Liver (tissue), 3 donors: ENCODE results near the gene CLASP2.

ENCODE experiments used
- EGR1 ChIP-seq, 2 donors: IDR thresholded peaks; 2 replicates each; pipeline ENCODE4 v1.6.1; 2016 to 2018; ENCODE audit warnings: antibody characterized with exemption in 2 of 2, low read depth in 2 of 2
- GABPA ChIP-seq, 2 donors: IDR thresholded peaks in 1 of 2; conservative IDR thresholded peaks in 1 of 2; 2 replicates each; pipeline ENCODE4 v1.6.1; 2016; ENCODE audit warnings: antibody characterized with exemption in 2 of 2, mild to moderate bottlenecking in 1 of 2, moderate library complexity in 1 of 2
- REST ChIP-seq: IDR thresholded peaks from 2 replicates; pipeline ENCODE4 v1.6.1; 2016; ENCODE audit warnings: antibody characterized with exemption, mild to moderate bottlenecking
- TAF1 ChIP-seq: conservative IDR thresholded peaks from 2 replicates; pipeline ENCODE4 v1.6.1; 2016; ENCODE audit warnings: antibody characterized with exemption, mild to moderate bottlenecking
- TF ChIP-seq, protein P1 (sequence below): fragments of 150-350 bp; IDR thresholded peaks from 2 replicates; pipeline ENCODE4 v1.5.1; 2017; ENCODE audit warnings: improper control_type of control experiment, low read depth, low read length; ENCODE audit not compliant: missing input control
- TF ChIP-seq, protein P2 (sequence below): IDR thresholded peaks from 2 replicates; pipeline ENCODE4 v1.6.1; 2016; ENCODE audit warnings: antibody characterized with exemption
- TF ChIP-seq, protein P3 (sequence below): IDR thresholded peaks from 2 replicates; pipeline ENCODE4 v1.6.1; 2016; ENCODE audit warnings: antibody characterized with exemption
- donor health status: healthy.
- donor health status: healthy.

DNA sequence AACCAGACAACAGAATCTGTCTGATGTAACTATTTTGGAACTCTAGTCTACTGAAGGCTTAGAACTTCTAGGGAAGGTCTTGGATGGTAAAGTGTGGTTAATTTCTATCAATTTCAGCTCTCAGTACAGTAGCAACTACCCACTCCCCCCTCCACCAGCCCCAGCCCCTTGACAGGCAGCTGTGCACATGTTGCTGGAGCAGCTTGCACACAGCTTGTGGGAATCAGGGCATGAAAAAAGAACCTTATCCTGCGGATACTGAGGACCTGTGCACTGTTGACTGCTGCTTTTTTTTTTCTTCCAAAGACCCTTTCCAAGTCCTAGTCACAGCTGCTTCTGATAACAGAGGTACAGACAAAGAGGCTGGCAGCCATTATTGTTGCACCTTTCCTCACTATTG is 196.3 kb downstream of the CLASP2 start:
- TF ChIP-seq, protein P1, sequence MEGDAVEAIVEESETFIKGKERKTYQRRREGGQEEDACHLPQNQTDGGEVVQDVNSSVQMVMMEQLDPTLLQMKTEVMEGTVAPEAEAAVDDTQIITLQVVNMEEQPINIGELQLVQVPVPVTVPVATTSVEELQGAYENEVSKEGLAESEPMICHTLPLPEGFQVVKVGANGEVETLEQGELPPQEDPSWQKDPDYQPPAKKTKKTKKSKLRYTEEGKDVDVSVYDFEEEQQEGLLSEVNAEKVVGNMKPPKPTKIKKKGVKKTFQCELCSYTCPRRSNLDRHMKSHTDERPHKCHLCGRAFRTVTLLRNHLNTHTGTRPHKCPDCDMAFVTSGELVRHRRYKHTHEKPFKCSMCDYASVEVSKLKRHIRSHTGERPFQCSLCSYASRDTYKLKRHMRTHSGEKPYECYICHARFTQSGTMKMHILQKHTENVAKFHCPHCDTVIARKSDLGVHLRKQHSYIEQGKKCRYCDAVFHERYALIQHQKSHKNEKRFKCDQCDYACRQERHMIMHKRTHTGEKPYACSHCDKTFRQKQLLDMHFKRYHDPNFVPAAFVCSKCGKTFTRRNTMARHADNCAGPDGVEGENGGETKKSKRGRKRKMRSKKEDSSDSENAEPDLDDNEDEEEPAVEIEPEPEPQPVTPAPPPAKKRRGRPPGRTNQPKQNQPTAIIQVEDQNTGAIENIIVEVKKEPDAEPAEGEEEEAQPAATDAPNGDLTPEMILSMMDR, result no peak
- TF ChIP-seq, protein P2, sequence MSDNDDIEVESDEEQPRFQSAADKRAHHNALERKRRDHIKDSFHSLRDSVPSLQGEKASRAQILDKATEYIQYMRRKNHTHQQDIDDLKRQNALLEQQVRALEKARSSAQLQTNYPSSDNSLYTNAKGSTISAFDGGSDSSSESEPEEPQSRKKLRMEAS, result no peak
- TF ChIP-seq GABPA (IDR thresholded peaks at IDR 0.05 in 1 of 2, conservative IDR thresholded peaks at IDR 0.05 in 1 of 2) (no peak), EGR1 (IDR thresholded peaks at IDR 0.05; ENCODE audit: low read depth in 2 of 2) (no peak), REST (no peak), TAF1 (no peak)
- TF ChIP-seq, protein P3, sequence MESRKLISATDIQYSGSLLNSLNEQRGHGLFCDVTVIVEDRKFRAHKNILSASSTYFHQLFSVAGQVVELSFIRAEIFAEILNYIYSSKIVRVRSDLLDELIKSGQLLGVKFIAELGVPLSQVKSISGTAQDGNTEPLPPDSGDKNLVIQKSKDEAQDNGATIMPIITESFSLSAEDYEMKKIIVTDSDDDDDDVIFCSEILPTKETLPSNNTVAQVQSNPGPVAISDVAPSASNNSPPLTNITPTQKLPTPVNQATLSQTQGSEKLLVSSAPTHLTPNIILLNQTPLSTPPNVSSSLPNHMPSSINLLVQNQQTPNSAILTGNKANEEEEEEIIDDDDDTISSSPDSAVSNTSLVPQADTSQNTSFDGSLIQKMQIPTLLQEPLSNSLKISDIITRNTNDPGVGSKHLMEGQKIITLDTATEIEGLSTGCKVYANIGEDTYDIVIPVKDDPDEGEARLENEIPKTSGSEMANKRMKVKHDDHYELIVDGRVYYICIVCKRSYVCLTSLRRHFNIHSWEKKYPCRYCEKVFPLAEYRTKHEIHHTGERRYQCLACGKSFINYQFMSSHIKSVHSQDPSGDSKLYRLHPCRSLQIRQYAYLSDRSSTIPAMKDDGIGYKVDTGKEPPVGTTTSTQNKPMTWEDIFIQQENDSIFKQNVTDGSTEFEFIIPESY, result no peak
